Inflammatory macrophage (primary cell): ENCODE results near the gene DLX1.

Experiments
- DNase-seq, 2 donors: peaks; one replicate each; pipeline ENCODE4 v3.0.0-alpha.2; 2020 to 2022

Gene DLX1

DNA sequence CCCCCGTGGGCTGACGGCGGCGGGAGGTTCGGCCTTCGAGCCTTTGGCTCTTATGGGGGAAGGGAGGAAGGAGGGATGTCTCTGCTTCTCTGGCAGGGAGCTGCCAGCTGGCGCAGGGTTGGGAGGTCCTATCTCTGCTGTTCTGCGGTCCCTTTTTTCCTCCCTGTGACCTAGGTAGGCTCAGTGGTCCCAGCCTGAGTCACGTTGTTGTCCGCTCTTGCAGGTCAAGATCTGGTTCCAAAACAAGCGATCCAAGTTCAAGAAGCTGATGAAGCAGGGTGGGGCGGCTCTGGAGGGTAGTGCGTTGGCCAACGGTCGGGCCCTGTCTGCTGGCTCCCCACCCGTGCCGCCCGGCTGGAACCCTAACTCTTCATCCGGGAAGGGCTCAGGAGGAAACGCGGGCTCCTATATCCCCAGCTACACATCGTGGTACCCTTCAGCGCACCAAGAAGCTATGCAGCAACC is 2.5 kb downstream of the DLX1 start:
- DNase-seq, result no peak

- DNase-seq, result peak in 1 of 2 donors; percentile 0
These were observed 3.1 kb downstream of the DLX1 start for GRCh38 chr2:172088245-172089004.

GRCh38 chr2:172089005-172089504 is 3.7 kb downstream of the DLX1 start:
- peak in 1 of 2 donors; percentile 0 for DNase-seq

GRCh38 chr2:172089633-172090032 is 4.3 kb downstream of the DLX1 start:
- DNase-seq, result no peak

DNA sequence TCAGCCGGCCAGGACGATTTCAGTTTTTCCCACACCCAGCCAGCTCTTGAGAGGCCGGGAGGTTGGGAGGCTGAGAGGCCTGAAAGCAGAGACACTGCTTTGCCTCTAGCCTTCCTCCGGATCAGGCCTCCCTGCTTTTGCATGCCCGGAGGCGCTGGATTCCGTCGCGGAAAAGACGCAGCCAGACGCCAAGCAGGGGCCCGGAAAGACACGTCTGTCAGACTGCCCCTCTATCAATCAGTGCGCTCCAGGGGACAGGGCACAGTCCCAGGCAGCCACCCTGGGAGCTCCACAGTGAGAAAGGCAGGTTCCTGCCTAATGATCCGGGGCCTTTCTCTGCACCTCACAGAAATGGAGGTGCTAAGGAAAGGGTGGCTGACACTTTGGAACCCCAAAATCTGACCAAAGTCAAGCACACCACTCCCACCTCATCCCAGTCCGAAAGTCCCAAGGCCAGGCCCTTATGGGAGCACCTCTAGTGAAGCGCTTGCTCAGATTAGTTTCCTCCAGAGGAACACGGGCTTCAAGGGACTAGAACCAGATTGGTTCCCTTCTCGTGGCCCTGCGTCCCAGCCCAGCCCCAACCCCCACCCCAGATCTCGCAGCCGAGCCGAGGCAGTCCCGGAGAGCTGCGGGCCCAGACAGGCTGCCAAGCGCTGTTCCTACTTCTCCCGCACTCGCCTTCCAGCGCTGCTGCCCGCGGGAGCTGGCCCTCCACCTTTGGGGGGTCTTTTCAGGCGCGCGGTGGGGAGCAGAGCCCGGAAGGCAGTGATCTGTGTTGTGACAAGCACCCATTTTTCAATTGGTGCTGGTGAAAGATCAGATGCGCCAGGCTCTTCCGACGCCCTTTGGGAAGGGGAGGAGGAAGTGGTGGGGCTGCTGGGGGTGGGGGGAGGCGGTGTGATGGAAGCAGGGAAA is 5.0 kb downstream of the DLX1 start:
- DNase-seq, result no peak

GRCh38 chr2:172091000-172091641 is 5.8 kb downstream of the DLX1 start:
- no peak for DNase-seq

GRCh38 chr2:172091761-172092566 is 6.7 kb downstream of the DLX1 start:
- no peak for DNase-seq

DNA sequence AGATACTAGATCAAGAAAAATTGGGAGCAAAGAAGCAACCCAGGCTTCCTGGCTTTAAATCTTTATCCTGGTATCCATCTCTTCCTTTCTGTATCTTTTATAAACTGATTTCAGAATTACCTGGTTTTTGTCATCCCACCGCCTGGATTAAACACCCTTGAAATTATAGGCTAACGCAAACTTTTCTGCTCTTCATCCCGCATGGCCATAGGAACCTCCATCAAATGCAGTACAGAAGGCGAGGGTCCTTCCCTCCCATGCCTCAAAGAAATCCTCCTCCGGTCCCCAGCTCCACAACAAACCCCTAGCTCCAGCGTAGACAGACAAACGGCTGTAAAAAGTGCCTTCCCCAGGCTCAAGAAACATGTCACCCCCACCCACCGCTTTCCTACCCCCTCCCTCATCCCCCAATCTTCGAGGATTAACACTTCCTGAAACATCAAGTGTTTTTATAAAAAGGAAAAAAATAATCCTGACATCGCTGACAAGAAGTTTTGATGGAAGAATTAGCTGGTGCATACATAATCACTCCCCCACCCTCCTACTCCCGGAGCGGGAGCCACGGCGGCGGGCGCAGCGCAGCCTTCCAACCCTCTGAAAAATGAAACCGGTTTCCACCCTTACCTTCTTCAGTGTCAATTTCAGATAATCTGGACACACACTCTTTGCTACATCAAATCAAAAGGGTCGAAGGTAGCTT is 7.6 kb downstream of the DLX1 start:
- no peak for DNase-seq

GRCh38 chr2:172093416-172094293 is 8.3 kb downstream of the DLX1 start:
- DNase-seq, result peak in 1 of 2 donors; percentile 65

- no peak for DNase-seq
These were observed 9.2 kb downstream of the DLX1 start for GRCh38 chr2:172094294-172095145.

DNA sequence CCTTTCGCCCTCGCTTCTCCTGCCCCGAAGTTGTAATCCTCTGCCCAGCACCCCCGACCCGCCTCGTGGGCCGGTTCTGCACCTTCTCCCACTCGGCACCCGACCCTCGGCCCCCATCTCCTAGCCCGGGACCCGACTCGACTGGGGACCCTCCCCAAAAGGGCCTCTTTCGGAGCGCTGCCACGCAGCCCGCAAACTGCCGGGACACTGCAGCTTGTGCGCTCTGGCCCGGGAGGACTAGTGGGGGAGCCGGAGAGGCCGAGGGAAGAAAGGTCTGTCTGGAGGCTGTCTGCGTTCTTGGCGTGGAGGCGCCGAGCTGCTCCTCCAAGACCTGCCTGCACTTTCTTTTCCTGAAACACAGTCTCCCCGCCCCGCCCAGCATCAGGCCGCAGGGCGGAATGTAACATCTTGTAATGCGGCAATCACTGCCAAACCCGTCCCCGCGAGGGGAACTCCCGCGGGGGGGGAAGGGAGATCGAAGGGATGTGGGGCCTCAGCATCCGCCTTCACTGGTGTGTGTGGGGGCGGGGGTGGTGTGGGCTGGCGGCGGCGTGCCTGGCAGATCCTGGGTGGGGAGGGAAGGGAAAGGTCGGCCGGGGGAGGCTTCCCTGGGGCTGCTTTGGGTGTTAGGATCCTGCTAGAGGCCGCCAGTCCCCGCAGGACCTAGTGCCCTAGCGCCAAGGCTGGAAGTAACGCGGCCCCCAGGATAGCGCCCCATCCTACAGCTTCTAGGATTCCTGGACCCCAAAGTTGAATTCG is 10.0 kb downstream of the DLX1 start:
- DNase-seq, result peak; percentile 34 to 53

- no peak for DNase-seq
These were observed 10.8 kb downstream of the DLX1 start for GRCh38 chr2:172095905-172096625.

- no peak for DNase-seq
These were observed 11.6 kb downstream of the DLX1 start for GRCh38 chr2:172096626-172097547.

DNA sequence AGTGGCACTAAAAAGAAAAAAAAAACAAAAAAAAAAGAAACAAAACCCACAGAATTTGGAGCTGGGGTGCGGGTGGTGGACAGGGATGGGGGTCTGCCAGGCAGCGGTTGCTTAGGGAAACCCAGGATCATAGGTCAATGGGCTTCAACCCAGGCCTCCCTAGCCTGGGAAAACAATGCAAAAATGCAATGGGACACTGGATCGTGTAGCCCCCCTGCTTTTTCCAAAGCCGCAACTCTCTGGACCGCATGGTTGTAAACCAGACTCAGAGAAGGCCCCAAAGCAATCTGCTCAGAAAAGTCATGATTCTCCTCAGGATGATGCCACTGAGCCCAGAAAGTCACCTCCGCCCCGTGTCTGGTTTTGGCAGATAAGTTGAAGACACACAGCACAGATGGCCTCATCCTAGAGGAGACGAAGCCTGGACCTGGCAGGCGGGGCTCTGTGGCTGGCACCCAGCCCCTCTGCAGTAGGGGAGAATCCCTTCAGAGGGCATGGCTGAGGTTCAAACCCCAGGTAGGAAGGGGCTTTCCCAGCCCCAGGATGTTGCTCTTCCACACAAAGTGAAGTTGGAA is 12.3 kb downstream of the DLX1 start:
- no peak for DNase-seq

- DNase-seq, result no peak
These were observed 13.0 kb downstream of the DLX1 start for GRCh38 chr2:172098287-172098649.
